ENCODE data around the gene ATP5PD.
"Not testable (repeated sequence)": the region's sequence is repeated elsewhere in the genome, so short reads cannot be mapped to it uniquely, and the experiment has no call there.

Gene ATP5PD

DNA sequence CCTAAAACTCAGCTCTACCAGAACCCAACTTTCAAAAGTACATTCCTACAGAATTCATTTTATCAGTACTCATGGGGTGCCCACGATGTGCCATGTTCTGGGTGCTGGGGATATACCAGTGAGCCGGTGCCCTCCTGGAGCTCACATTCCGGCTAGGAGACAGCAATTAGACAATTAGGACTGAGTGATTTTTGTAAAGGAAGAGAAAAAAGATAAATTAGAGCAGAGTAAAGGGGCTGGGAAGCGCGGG lies 34.7 kb downstream of the ATP5PD start:
- TF ChIP-seq, protein P1, sequence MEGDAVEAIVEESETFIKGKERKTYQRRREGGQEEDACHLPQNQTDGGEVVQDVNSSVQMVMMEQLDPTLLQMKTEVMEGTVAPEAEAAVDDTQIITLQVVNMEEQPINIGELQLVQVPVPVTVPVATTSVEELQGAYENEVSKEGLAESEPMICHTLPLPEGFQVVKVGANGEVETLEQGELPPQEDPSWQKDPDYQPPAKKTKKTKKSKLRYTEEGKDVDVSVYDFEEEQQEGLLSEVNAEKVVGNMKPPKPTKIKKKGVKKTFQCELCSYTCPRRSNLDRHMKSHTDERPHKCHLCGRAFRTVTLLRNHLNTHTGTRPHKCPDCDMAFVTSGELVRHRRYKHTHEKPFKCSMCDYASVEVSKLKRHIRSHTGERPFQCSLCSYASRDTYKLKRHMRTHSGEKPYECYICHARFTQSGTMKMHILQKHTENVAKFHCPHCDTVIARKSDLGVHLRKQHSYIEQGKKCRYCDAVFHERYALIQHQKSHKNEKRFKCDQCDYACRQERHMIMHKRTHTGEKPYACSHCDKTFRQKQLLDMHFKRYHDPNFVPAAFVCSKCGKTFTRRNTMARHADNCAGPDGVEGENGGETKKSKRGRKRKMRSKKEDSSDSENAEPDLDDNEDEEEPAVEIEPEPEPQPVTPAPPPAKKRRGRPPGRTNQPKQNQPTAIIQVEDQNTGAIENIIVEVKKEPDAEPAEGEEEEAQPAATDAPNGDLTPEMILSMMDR (conservative IDR thresholded peaks at IDR 0.05; ENCODE audit: low read depth, low read length) = no peak
- DNase-seq (ENCODE audit: low read depth) = no peak
- H3K4me3 ChIP-seq (ENCODE audit: low read depth, low read length) = peak overlapping the region; percentile 93

GRCh38 chr17:75011401-75012095 lies 35.2 kb downstream of the ATP5PD start:
- peak overlapping the region; percentile 93 for H3K4me3 ChIP-seq (ENCODE audit: low read depth, low read length)
- peak; percentile 89 for DNase-seq (ENCODE audit: low read depth)
- TF ChIP-seq, protein P1 (conservative IDR thresholded peaks at IDR 0.05; ENCODE audit: low read depth, low read length) = no peak

- H3K4me3 ChIP-seq (ENCODE audit: low read depth, low read length) = no peak overlapping the region
- TF ChIP-seq, protein P1 (conservative IDR thresholded peaks at IDR 0.05; ENCODE audit: low read depth, low read length) = no peak
Measured at GRCh38 chr17:75010683-75011400, 35.9 kb downstream of the ATP5PD start.

DNA sequence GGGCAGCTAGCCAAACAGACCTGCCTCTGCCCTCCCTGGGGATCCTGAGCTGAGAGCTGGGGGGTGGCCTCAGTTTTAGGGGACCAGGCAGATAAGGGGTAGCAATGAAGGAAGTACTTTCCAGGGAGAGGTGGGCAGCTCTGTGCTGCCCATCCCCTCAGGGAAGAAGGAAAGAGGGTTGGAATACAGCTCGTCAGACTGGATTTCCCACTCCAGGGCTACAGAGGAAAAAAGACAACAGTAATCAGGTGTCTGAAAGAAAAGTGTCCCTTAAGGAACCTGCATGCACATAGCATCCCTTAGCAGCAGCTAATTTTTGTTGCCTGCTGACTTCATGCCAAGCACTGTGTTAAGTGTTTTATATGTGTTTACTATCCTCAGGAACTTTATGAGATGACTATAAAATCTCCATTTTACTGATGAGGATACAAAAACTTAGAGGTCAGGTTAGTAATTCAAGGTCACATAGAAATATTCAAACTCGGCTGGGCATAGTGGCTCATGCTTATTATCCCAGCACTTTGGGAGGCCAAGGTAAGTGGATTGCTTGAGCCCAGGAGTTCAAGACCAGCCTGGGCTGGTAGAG lies 37.5 kb downstream of the ATP5PD start:
- TF ChIP-seq, protein P1 (conservative IDR thresholded peaks at IDR 0.05; ENCODE audit: low read depth, low read length) = no peak
- H3K4me3 ChIP-seq (ENCODE audit: low read depth, low read length) = no peak overlapping the region
- no peak for DNase-seq (ENCODE audit: low read depth)

More at GRCh38 chr17:75010683-75011400, 35.9 kb downstream of the ATP5PD start:
- peak; percentile 65 for DNase-seq (ENCODE audit: low read depth)

DNA sequence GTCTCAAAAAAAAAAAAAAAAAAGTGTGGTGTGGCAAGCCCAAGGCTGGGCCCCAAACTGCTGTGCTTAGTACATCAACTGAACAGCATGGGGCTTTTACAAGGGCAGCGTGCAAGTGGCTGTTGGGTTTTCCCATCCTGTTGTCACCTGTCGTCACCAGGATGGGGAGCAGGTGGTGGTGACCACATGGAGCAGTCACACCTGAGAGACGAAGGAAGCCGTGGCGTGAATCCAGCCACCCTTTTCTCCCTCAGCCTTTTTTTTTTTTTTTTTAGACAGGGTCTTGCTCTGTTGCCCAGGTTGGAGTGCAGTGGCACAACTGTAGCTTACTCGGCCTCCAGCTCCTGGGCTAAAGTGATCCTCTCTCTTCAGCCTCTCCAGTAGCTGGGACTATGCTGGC lies 38.4 kb downstream of the ATP5PD start:
- no peak for DNase-seq (ENCODE audit: low read depth)

DNA sequence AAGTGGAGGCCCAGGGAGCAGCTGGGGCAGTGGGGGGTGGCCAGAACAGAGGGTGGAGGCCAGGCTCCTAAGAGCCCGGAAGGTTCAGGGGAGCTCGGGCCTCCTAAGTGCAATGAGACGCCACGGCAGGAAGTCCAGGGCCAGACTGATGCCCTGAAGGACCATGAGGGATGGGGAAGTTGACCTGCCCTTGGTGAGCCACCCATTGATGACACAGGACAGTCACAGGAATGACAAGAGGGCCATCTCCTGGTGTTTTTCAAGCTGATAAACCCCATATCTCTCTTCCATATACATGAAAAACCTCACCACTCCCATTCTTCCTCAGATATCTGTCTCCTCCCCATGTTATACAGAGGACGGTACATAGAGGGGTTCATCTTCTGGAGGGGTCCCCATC lies 40.1 kb downstream of the ATP5PD start:
- TF ChIP-seq, protein P1 (conservative IDR thresholded peaks at IDR 0.05; ENCODE audit: low read depth, low read length) = no peak
- no peak for DNase-seq (ENCODE audit: low read depth)
- H3K4me3 ChIP-seq (ENCODE audit: low read depth, low read length) = no peak overlapping the region

More for the DNA sequence above, 38.4 kb downstream of the ATP5PD start:
- TF ChIP-seq, protein P1 (conservative IDR thresholded peaks at IDR 0.05; ENCODE audit: low read depth, low read length) = no peak
- H3K4me3 ChIP-seq (ENCODE audit: low read depth, low read length) = no peak overlapping the region

DNA sequence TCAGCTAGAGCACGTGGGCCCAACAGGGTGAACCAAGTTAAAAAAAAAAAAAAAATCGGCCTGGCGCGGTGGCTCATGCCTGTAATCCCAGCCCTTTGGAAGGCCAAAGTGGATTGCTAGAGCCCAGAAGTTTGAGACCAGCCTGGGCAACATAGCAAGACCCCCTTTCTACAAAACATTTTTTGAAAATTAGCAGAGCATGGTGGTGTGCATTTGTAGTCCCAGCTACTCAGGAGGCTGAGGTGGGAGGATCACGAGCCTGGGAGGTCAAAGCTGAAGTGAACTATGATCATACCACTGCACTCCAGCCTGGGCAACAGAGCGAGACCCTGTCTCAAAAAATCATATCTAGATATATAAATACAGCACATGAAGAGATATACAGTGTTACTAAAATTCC lies 40.7 kb downstream of the ATP5PD start:
- DNase-seq (ENCODE audit: low read depth); H3K4me3 ChIP-seq (ENCODE audit: low read depth, low read length): not testable (repeated sequence)

Measured in choroid plexus epithelial cell (primary cell).